Hematopoietic multipotent progenitor cell treated with erythropoietin and hydrocortisone succinate and interleukin-3 and kit ligand, for 17 days (in vitro differentiated cells): Measurements from ENCODE around the gene CD300LF.
A peak's percentile ranks its signal among the peaks of the same experiment; 100 is the strongest.

Source experiments
- DNase-seq: peaks from one replicate; pipeline ENCODE4 v3.0.0-alpha.2; 2015; ENCODE audit warnings: low spot score

The CD300LF gene

DNA sequence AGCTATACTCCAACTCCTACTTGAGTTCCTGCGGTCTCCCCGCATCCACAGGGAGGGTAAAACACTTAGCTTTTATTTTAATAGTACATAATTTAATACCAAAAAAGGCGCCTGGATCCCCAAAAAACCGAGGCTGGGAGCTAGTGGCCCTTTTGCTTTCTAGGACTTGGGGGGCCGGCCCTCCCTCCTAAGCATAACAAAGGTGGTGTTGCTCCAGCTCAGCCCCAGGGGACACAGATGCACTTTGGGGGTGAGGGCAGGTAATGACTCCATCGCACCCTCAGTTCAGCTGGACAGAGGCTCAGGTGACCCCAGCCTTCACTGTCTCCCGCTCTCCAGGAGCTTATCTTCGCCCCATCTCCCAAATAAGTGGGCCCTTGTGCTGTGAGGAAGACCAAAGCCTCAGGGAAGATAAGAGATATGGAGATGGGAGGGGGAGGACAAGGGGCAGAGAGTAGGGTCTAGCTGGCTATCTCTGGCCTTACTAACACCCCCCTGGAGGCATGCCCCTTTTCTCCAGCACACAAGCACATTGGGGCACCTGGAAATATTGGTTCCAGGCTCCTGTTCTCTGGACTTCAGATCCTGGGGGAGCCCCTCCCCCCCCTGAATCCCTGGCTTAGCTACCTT is 32.9 kb upstream of the CD300LF start:
- no peak for DNase-seq

DNA sequence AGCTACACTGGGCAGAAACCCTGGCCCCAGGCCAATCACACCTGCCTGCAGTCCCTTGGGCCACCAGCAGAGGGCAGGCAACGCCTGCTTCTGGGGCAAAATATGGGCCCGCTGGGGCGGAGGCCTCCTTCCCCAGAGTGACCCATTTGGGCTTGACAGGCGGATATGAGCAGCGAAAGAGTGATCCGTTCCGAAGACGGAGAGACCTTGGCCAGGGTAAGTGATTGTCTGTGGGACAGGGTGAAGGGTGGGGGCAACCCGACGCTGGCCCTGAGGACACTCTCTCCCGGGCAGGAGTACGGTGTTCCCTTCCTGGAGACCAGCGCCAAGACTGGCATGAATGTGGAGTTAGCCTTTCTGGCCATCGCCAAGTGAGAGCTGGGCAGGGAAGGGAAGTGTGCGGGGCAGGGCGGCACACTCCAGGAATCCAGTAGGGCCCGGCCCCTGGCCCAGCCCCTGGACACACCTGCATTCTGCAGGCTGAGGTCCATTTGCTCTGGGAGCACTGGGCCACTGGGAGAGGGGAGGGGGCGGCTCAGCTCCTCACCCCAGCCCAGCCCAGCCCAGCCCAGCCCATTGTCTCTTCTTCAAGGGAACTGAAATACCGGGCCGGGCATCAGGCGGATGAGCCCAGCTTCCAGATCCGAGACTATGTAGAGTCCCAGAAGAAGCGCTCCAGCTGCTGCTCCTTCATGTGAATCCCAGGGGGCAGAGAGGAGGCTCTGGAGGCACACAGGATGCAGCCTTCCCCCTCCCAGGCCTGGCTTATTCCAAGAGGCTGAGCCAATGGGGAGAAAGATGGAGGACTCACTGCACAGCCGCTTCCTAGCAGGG is 32.2 kb upstream of the CD300LF start:
- peak; percentile 92 for DNase-seq

DNA sequence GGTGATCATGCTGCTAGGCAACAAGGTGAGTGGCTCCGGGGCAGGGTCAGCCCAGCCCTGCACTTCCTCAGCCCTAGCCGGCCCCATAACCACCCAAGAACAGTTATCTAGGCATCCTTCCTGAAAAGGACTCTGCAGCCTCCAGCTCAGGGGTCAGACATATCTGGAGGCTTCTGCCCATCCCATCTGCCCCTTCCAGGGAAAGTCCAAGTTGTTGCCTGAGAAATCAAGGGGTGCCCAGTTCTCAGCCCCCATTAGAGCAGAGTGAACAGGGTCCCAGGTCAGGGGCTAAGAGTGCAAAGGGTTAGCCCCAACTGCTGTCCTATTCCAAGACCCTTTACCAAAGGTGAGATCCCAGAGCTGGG is 31.6 kb upstream of the CD300LF start:
- no peak for DNase-seq

DNA sequence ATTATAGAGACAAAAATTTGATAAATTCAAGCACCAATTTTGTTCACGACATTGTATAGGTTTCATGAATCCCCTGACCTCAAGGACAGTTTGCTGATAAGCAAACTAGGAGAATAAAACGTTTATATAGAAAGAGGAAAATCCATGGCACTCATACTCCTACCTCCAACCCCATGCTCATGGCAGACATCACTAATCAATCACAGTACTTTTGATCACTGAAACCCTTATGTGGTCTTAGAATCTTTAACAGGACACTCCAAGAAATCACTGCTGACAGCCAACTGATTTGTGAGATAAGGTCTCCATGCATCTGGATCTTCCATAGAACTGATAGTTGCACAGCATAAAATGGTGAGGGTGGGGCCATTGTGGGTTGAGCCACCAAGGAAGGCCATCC is 31.0 kb upstream of the CD300LF start:
- no peak for DNase-seq

DNA sequence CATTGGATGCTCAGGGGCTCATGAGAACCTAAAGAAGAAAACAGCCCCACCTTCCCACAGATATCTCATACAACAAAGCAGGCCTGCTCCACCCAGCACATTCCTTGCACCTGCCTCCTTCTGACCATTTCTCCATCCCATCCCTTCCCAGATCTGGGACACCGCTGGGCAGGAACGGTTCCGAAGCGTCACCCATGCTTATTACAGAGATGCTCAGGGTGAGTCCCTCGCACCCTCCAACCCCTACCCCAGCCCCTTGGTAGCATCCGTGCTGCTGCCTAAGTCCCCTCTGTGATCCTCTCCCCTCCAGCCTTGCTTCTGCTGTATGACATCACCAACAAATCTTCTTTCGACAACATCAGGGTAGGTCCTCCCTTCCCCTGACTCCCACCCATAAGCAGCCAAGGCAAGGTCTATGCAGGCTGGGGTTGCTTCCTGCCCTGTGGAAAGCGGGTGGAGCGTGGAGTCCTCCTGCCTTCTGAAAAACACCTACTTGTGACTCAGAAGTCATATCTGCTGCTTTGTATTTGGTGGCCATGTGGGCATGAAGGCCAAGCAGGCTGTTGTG is 30.3 kb upstream of the CD300LF start:
- DNase-seq = no peak

DNA sequence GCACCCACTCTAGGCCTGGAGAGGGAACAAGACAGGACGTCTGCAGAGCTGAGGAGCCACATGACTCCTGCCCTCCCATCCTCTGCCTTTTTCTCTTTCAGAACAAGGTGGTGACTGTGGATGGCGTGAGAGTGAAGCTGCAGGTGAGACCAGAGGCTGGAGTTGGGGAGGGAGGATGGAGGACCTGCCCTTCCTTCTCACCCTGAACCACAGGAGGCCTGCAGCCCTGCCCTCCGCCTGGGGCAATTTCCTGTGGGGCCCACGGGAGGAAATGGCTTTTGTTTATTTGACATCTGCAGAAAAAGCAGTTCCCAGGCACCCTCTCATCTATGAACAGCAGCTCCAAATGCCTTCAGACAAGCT is 29.4 kb upstream of the CD300LF start:
- no peak for DNase-seq

DNA sequence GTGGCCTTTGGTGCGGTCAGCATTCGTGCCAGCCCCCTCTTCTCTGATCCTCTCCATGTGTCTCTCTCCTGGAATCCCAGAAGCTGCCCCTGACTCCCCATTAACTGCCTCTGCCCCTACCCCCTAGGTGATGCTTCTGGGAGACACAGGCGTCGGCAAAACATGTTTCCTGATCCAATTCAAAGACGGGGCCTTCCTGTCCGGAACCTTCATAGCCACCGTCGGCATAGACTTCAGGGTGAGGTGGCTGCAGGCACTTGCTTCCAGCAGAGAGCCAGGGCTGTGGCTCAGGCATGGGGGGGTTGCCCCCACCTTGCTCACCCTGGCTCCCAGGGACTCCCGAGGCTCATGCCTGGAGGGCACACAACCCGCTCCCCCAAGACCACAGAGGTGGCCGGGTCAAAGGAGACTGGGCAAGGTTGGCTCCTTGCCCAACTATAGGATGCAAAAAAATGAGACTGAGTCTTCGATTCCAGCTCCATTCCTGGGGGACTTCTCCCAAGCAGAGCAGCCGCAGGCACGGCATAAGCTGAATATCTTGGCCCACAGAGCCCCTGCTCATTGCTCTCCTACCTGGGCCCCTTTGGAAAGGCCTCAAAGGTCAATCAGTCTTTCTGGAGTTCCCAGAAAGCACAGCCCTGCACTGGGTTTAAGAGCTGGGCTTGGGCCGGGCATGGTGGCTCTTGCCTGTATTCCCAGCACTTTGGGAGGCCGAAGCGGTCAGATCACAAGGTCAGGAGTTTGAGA is 28.1 kb upstream of the CD300LF start:
- DNase-seq = no peak

DNA sequence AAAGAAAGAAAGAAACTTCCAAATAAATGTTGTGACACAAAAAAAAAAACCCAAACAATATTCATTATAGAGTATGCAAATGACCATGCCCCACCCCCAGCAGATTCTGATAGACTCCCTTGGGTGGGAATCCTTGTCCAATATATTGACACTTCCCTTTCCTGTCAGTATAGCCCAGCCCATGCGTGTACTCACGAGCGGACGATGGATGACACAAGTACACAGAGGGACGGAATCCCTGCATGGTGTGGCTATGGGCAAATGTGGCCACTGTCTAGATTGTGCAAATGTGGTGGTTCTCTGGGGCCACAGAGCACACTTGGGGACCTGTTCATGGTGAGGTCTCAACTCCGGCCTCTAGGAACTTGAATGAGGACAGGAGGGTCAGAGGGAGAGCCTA is 27.4 kb upstream of the CD300LF start:
- DNase-seq = no peak

DNA sequence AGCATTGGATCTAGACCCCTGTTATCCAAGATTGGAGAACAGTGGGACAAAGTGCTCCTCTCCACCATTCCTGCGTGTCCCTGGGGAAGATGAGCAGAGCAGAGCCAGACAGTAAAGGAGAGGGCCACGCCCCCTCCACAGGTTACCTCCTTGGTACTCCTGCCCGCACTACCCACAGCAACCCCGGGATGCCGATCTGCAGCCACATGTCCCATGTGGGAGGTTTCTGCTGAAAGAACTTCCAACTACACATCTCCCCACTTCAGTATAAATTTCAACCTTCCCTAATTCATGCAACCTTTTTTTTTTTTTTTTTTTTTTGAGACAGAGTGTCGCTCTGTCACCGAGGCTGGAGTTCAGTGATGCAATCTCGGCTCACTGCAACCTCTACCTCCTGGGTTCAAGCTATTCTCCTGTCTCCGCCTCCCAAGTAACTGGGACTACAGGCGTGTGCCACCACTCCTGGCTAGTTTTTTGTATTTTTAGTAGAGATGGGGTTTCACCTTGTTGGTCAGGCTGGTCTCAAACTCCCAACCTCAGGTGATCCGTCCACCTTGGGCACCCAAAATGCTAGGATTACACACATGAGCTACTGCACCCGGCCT is 26.6 kb upstream of the CD300LF start:
- DNase-seq = no peak

DNA sequence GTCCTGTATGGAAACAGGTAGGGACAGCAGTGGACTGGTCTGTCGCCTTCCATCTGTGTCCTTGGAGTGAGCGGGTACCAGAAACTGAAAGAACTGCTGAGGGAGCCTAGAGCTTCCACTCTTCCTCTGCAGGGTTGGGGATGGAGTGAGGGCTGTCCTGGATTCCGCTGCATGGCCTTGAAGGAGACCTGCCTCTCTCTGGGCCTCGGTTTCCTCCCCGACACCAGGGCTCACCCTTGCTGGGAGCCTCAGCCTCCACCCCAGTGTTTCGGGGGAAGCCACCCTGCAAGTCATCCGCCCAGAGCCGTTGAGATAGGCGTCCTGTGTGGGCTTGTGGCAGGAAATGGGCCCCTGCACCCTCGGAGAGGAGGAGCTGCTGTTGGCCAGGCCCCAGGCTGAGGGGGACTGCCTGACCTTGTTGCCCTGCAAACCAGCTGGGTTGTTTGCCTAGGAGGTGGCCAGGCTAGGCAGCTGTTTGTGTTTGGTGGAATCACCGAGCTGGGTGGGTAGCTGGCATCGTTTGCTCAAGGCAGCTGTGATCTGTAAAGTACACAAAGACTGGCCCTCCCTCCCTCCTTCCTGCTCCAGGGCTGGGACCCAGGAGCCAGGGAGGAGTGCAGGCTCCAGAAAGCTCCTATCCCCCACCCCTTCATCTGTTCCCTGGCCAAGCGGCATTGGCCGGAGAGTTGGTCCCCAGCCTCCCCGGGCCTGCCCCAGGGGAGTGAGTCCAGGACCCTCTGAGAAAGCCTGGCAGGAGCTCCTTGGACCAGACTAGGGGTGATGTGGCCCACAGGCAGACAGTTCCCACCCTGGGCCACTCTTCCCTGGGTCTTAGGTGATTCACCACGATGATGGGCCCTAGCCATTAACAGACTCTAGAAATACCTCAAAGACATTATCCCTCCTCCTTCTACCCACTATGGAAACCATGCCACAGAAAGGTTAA is 25.6 kb upstream of the CD300LF start:
- DNase-seq = no peak

DNA sequence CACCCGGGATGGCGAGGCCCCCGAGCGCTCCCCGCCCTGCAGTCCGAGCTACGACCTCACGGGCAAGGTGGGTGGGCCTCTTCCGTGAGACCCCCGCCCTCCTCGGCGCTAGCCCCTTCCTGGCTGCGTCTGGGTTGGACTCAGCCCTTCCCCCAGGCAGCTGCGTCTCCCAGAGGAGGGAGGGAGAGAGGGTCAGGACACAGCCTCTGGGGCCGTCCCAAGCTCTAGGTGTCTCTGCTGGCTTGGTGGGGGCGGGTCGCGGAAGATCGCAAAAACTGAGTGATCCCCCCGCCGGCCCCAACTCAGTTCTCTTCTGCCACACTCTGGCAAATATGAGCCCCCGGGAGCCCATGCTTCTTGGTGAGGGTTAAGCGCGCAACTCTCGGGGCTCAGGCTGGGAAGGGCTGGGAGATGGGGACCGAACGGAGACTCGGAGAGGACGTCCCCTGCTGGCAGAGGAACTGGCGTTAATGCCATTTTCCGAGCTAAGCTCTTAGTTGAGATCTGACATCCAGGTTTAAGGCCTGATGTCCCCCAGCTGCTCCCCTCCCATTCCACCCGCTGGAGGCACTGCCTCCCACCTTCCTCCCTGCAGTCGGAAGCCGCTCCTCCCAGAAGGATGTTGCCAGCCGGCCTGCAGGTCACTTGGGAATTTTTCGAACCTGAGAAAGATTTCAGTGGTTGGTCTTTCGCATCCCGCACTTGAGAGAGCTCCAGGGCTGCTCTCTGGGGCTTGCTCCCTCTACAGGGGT is 24.8 kb upstream of the CD300LF start:
- no peak for DNase-seq

DNA sequence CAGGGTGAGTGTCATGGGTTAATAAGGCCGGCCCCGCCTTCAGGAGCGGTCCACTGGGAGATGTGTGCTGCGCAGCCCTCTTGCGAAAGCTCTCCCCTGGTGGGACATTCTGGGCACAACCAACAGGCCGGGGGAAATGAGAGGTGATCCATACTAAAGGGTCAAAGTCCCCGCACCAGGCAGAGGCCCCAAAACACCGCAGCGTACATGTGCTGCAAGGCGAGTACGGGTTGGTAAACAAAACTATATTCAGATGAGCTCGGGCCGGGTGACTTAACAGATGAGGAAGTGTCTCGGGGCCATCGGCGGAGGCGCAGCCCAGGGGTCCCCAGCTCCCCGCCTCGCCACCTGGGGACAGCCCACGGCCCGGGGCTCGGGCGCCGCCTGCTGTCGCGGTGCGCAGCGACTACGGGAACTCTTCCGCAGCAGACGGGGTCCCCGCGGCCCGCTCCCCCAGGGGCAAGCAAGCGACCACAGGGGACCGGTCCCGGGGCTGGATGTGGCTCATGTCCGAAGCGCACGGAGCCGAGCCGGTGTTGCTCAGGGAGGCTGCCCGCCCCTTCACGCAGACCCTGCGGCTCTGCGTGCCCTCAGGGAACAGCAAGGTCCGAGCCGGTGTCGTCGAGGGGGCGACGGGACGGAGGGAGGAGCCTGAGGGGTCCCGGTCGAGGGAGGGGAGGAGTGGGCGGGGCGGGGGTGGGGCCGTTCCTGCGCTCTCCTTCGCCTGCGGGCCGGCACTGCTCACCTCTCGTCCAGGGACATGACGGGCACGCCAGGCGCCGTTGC is 24.0 kb upstream of the CD300LF start, which contains the start of gene RAB37:
Gene RAB37 (plus strand): TSS at position 744 of the 786 bp plus-strand sequence. CDS start 17 bp downstream, at position 761.
- DNase-seq = no peak

DNA sequence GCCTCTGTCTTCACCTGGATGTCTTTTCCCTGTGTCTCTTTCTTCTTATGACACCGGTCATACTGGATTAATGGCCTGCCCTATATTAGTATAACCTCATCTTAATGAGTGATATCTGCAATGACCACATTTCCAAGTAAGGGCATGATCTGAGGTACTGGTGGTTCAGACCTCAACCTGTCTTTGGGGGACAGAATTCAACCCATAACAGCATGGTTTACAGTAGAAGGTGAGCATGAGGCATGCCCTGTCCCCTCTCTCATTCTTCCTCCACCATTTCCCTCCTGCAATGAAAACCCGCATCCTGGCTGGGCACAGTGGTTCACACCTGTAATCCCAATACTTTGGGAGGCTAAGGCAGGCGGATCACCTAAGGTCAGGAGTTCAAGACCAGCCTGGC is 21.5 kb upstream of the CD300LF start:
- no peak for DNase-seq

DNA sequence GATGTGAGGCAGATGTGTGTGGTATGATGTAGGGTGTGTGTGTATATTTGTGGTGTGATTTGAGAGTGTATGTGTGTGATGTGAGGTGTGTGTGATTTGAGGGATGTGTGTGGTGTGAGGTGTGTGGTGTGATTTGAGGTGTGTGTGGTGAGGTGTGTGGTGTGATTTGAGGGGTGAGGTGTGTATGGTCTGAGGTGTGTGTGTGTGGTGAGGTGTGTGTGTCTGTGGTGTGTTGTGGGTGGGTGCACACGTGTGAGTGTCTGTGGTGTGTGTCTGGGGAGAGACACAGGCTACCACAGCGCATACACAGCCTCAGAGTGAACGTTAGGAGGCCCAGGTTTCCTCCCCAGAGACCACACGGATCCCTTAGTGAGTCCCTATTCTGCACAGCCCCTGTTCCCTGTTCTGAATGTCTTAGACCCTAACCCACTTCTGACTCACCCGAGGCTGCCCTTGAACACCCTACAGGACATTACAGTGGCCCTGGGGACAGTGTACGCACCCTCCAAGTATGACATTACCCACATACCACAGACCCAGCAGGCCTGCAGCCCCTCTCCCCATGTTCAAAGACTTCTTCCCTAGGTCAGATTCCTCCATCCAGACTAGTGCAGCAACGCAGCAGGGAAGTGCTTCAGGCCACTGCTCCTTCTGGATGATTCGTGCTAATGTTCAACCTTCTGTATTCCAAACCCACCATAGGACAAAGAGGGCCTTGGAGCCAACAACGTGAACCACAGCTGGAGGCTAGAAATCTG is 20.8 kb upstream of the CD300LF start:
- DNase-seq = no peak

DNA sequence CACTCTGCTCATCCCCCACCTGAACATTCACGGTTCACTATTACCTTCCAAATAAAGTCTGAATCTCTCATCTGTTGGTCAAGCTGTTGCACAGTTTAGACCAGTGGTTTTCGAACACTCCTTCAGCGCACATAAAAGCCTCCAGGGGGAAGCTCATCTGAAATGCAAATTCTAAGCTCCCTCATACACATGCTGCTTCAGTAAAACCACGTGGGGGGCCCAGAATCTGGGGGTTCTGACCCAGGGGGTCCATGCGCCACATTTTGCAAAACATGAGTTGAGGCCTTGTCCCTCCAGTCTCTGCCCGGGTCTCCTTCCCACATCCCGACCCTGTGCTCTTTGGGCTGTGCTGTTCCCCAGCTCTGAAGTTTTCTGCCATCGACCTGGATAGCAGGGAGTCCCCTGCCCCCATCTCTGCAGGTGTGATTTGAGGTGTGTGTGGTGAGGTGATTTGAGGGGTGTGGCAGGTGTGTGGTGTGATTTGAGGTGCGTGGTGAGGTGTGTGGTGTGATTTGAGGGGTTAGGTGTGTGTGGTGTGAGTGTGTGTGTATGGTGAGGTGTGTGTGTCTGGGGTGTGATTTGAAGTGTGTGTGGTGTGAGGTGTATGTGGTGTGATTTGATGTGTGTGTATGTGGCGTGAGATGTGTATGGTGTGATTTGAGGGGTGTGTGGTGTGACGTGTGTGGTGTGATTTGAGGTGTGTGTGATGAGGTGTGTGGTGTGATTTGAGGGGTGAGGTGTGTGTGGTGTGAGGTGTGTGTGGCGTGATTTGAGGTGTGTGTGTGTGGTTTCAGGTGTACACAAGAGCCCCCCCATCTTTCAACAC is 19.5 kb upstream of the CD300LF start:
- DNase-seq = no peak

DNA sequence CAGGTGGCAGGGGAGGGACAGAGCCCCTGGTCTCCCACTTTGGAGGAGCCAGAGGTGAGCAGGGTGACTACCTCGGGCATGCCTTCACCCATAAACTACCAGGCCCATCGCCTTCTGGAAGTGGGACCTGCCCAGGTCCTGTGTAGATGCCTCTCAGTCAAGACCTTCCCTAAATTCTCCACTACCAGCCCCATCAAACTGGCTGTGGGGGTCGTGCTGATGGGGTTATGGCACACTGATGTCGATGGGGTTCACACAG is 18.6 kb upstream of the CD300LF start:
- DNase-seq = no peak

DNA sequence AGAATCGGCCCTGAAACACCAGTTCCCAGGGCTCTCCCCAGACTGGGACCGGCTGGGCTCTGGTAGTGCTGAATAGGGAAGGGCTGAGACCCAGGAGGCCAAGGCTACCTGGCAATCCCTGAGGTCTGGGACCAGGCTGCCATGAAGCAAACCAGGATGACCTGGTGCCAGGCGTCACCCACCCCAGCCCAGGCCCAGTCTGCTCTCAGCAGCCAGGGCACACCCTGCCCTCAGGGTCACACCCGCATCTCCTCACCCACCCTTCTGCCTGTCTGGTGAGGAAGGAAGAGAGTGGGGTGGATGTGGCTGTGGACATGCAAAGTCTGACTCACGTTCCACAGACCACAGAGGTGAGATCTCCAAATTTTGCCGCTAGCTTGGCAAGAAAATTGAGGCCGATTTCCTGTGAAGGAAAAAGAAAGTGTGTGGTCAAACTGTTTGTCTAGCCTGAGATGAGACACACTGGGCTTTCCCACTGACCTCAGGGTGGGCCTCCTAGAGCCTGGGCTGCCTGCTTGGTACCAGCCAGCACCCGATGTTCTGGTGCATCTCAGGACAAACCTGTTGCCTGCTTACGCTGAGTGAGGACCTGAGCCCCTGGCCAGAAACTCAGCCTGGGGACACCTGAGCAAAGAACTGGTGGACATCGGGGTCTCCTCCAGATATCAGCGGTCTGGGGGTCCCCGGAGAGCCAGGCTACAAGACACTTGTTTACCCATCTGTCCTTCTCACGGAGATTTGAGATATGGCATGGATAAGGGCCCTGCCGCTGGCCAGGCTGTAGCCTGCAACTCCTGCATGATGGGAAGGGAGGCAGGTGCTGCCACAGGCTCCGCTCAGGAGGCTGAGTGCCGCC is 18.0 kb upstream of the CD300LF start:
- no peak for DNase-seq
